ENCODE measurements around the gene SEPTIN2. TPM values are rescaled to one million over a fixed set of nuclear protein-coding genes. Genes with fewer than 3 reads are reported as not detected.

Gene SEPTIN2
- total RNA-seq, 1 experiment from 2014 or later = 500 TPM

DNA sequence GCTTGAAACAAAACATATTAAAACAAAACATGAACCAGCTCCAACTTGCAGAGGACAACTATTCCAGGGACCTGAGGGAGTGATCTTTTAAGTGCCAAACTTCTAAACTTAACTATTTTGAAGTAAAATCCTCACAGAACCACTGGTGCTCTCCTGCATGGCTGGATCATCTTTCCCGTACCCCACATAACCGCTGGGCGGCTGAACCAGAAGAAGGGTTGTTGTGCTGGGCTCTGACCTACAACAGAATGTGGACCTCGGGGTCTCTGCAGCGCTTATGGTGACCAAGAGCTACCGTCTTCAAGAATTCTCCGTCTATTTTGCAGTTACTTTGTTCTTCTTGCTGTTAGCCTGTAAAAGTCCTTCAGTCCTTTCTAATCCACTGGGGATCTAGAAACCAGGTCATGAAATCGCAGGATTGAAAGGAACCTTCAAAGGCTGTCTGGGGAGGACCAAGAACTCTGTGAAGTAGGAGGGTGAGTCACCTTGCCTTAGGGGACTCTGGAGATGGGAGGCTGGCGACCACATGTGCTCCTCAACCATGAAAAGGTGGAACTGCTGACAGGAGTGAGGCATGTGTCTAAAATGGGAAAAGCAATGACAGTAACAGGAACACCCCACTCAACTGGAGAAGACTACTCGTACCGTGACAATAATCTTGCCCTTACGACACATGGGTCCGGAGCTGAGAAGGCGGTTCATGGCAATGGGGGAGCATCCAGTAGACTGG is 46.8 kb upstream of the SEPTIN2 start:
- Histone ChIP-seq H3K79me2 (ENCODE audit: low read depth) (peaks cover 62% of the 10 kb centered on the region), H3K27me3 (ENCODE audit: insufficient read depth, low read depth) (no peaks in the 10 kb centered on the region), H3F3A (ENCODE audit: insufficient read depth, low read depth) (peaks cover 23% of the 10 kb centered on the region; the same call in 1 of the 2 replicates), H3K4me3 (no peak overlapping the region), H3K4me2 (no peak overlapping the region), H3K9me2 (ENCODE audit: insufficient read depth) (no peaks in the 10 kb centered on the region), H3K4me1 (replicated peaks; ENCODE audit: insufficient read depth) (peaks cover 31% of the 10 kb centered on the region), H3K36me3 (ENCODE audit: low read depth) (peaks cover 40% of the 10 kb centered on the region), H3K9me3 (ENCODE audit: insufficient read depth, low read depth) (no peaks in the 10 kb centered on the region), H3K27ac (no peak overlapping the region), H4K20me1 (ENCODE audit: insufficient read depth) (peaks cover 74% of the 10 kb centered on the region), H2AFZ (no peak overlapping the region)
- BruUV-seq (replicated peaks) = no TSS peak
- POLR2A ChIA-PET (ENCODE audit: unreplicated experiment) = interaction anchor here (0.6 kb wide), 1 partner anchor 434 kb away, joined by 6 read pairs; no protein-coding TSS in a partner anchor
- CTCF ChIA-PET = no interaction called here
- intact Hi-C loops (cut with micrococcal nuclease; ENCODE audit: unreplicated experiment) = no loop called here
- peak; percentile 31 to 54 for DNase-seq
- TF ChIP-seq, protein P1, sequence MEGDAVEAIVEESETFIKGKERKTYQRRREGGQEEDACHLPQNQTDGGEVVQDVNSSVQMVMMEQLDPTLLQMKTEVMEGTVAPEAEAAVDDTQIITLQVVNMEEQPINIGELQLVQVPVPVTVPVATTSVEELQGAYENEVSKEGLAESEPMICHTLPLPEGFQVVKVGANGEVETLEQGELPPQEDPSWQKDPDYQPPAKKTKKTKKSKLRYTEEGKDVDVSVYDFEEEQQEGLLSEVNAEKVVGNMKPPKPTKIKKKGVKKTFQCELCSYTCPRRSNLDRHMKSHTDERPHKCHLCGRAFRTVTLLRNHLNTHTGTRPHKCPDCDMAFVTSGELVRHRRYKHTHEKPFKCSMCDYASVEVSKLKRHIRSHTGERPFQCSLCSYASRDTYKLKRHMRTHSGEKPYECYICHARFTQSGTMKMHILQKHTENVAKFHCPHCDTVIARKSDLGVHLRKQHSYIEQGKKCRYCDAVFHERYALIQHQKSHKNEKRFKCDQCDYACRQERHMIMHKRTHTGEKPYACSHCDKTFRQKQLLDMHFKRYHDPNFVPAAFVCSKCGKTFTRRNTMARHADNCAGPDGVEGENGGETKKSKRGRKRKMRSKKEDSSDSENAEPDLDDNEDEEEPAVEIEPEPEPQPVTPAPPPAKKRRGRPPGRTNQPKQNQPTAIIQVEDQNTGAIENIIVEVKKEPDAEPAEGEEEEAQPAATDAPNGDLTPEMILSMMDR (conservative IDR thresholded peaks at IDR 0.05) = no peak
- no peak for TF ChIP-seq EZH2 (IDR thresholded peaks at IDR 0.05; ENCODE audit: low read depth)

DNA sequence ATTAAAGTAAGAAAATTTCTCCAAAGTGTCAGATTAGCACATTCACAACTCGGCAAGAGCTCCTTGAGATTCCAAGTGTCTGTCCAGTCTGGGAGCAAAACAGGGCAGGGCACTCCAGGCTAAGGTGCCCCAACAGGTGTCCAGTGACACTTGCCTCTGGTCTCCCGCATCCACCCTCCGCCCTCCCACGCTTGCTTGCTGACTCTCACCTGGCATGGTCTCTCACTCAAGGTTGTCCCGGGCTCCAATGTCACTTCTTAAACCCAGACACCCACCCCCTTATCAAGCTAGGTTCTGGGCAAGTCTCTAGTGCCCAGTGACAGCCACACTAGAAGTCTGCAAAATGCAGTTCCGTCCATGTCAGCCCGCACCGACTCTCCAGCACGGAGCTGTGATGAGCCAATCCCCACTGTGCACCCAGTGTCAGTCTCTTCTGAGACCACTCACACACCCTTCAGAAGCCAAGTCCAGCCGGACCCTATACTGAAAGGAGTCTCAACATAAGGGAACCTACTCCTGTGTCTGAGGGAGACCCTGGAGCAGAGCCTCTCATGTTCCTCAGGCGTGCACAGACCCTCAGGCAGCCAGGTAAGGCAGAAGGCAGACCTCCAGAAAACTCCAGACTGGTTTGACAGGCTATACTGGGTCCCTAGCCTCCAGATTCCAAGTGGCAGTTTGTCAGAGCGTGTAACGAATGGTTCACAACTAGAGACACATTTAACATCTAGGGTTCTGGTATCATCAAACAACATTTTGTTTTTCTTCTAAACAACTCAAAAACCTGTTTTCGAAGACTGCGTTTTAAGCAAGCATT is 45.8 kb upstream of the SEPTIN2 start:
- BruUV-seq (replicated peaks) = no TSS peak
- Histone ChIP-seq H3K4me3 (peak overlapping the region; percentile 65; the same call in 1 of the 2 replicates), H3K4me1 (replicated peaks; ENCODE audit: insufficient read depth) (peaks cover 31% of the 10 kb centered on the region), H2AFZ (no peak overlapping the region), H3K27ac (no peak overlapping the region), H3F3A (ENCODE audit: insufficient read depth, low read depth) (peaks cover 32% of the 10 kb centered on the region; the same call in 1 of the 2 replicates), H4K20me1 (ENCODE audit: insufficient read depth) (peaks cover 76% of the 10 kb centered on the region), H3K36me3 (ENCODE audit: low read depth) (peaks cover 33% of the 10 kb centered on the region), H3K27me3 (ENCODE audit: insufficient read depth, low read depth) (no peaks in the 10 kb centered on the region), H3K9me3 (ENCODE audit: insufficient read depth, low read depth) (no peaks in the 10 kb centered on the region), H3K4me2 (peak overlapping the region; percentile 81), H3K9me2 (ENCODE audit: insufficient read depth) (no peaks in the 10 kb centered on the region), H3K79me2 (ENCODE audit: low read depth) (peaks cover 65% of the 10 kb centered on the region)
- POLR2A ChIA-PET (ENCODE audit: unreplicated experiment) = interaction anchor here (0.6 kb wide), 2 partner anchors 363 to 432 kb away, joined by 6 read pairs; no protein-coding TSS in a partner anchor
- intact Hi-C loops (cut with micrococcal nuclease; ENCODE audit: unreplicated experiment) = loop anchor here (10.0 kb wide), 1 partner anchor 365 kb away; the partner anchor contains the start of genes ATG4B and THAP4
- DNase-seq = no peak
- CTCF ChIA-PET = no interaction called here
- TF ChIP-seq, protein P1 (conservative IDR thresholded peaks at IDR 0.05) = no peak
- no peak for TF ChIP-seq EZH2 (IDR thresholded peaks at IDR 0.05; ENCODE audit: low read depth)

- peaks cover 31% of the 10 kb centered on the region for H3K4me1 ChIP-seq (replicated peaks; ENCODE audit: insufficient read depth)
- H3K79me2 ChIP-seq (ENCODE audit: low read depth) = peaks cover 72% of the 10 kb centered on the region
- intact Hi-C loops (cut with micrococcal nuclease; ENCODE audit: unreplicated experiment) = loop anchor here (10.0 kb wide), 1 partner anchor 364 kb away; the partner anchor contains the start of genes ATG4B and THAP4
- TF ChIP-seq, protein P1 (conservative IDR thresholded peaks at IDR 0.05) = no peak
- TF ChIP-seq EZH2 (IDR thresholded peaks at IDR 0.05; ENCODE audit: low read depth) = no peak
- BruUV-seq (replicated peaks) = no TSS peak
- no peak for DNase-seq
- peak overlapping the region; percentile 81 for H3K4me2 ChIP-seq
- ChIA-PET POLR2A (ENCODE audit: unreplicated experiment) (no interaction called here), CTCF (no interaction called here)
- no peak overlapping the region for H2AFZ ChIP-seq
- no peaks in the 10 kb centered on the region for H3K9me2 ChIP-seq (ENCODE audit: insufficient read depth)
- H4K20me1 ChIP-seq (ENCODE audit: insufficient read depth) = peaks cover 79% of the 10 kb centered on the region
- H3K9me3 ChIP-seq (ENCODE audit: insufficient read depth, low read depth) = no peaks in the 10 kb centered on the region
- no peaks in the 10 kb centered on the region for H3K27me3 ChIP-seq (ENCODE audit: insufficient read depth, low read depth)
- H3F3A ChIP-seq (ENCODE audit: insufficient read depth, low read depth) = peaks cover 36% of the 10 kb centered on the region; the same call in 1 of the 2 replicates
- H3K4me3 ChIP-seq = peak overlapping the region; percentile 65; the same call in 1 of the 2 replicates
- H3K36me3 ChIP-seq (ENCODE audit: low read depth) = peaks cover 29% of the 10 kb centered on the region
- H3K27ac ChIP-seq = no peak overlapping the region
These were observed 45.2 kb upstream of the SEPTIN2 start for GRCh38 chr2:241270531-241270930.
